DOHH2 (cell line): ENCODE results near the gene HSPBP1.

Experiments used
- CTCF ChIP-seq: fragments of 200-600 bp; sonication (generic); IDR thresholded peaks from one replicate; pipeline ENCODE4 v1.5.1; 2014; ENCODE audit warnings: antibody characterized with exemption, mild to moderate bottlenecking, low read depth, low read length; ENCODE audit not compliant: poor library complexity, severe bottlenecking
- EZH2phosphoT487 ChIP-seq: fragments of 200-600 bp; sonication (generic); IDR thresholded peaks from 2 replicates; pipeline ENCODE4 v1.6.1; 2017; ENCODE audit warnings: borderline replicate concordance, mild to moderate bottlenecking, antibody characterized with exemption, low read length, moderate library complexity, mixed read lengths

GRCh38 chr19:55297267-55297666 is 17.4 kb upstream of the HSPBP1 start:
- TF ChIP-seq CTCF, result no peak
- no peak for TF ChIP-seq EZH2phosphoT487
